IMR-90 (cell line): ENCODE data around the gene RPTOR.

Experiments used
- BHLHE40 ChIP-seq: fragments of 150-350 bp; IDR thresholded peaks from 2 replicates; pipeline ENCODE4 v1.6.1; 2016; ENCODE audit warnings: mild to moderate bottlenecking, low read depth, low read length
- CEBPB ChIP-seq: IDR thresholded peaks from 2 replicates; pipeline ENCODE4 v1.6.1; 2012; ENCODE audit warnings: low read depth, low read length, improper control_type of control experiment
- CHD1 ChIP-seq: IDR thresholded peaks from 2 replicates; pipeline ENCODE4 v1.6.1; 2012; ENCODE audit warnings: low read depth, low read length, improper control_type of control experiment
- CTCF ChIP-seq: conservative IDR thresholded peaks from 2 replicates; pipeline ENCODE4 v1.5.1; 2012; ENCODE audit warnings: mild to moderate bottlenecking, low read depth, low read length, improper control_type of control experiment
- ELK1 ChIP-seq: fragments of 150-350 bp; IDR thresholded peaks from 2 replicates; pipeline ENCODE4 v1.6.1; 2016; ENCODE audit warnings: low read depth, mild to moderate bottlenecking, low read length, moderate library complexity, borderline replicate concordance
- MAFK ChIP-seq: IDR thresholded peaks from 2 replicates; pipeline ENCODE4 v1.6.1; 2012; ENCODE audit warnings: low read depth, low read length, improper control_type of control experiment
- POLR2A ChIP-seq: IDR thresholded peaks from 2 replicates; pipeline ENCODE4 v1.6.1; 2012; ENCODE audit warnings: mild to moderate bottlenecking, low read depth, low read length
- RAD21 ChIP-seq: IDR thresholded peaks from 2 replicates; pipeline ENCODE4 v1.6.1; 2012; ENCODE audit warnings: low read length, improper control_type of control experiment
- SMC3 ChIP-seq: fragments of 150-350 bp; IDR thresholded peaks from 2 replicates; pipeline ENCODE4 v1.6.1; 2016; ENCODE audit warnings: low read depth, mild to moderate bottlenecking, antibody characterized with exemption, low read length, moderate library complexity
- USF2 ChIP-seq: fragments of 150-350 bp; IDR thresholded peaks from 2 replicates; pipeline ENCODE4 v1.6.1; 2017; ENCODE audit warnings: mild to moderate bottlenecking, antibody characterized with exemption, low read length, low read depth

GRCh38 chr17:80890196-80890920 is 345.7 kb downstream of the RPTOR start:
- TF ChIP-seq POLR2A (no peak), CTCF (0 out of 2 replicates have a peak, but pooled peaks have one; percentile 2), USF2 (no peak), CHD1 (no peak), BHLHE40 (no peak), ELK1 (no peak), RAD21 (no peak), MAFK (no peak), SMC3 (no peak), CEBPB (no peak)
